ENCODE data around the gene TFB2M.
"Not testable (repeated sequence)": the region's sequence is repeated elsewhere in the genome, so short reads cannot be mapped to it uniquely, and the experiment has no call there.

TFB2M gene

GRCh38 chr1:246595146-246595545 lies 29.1 kb upstream of the TFB2M start:
- Histone ChIP-seq H3K4me3 (ENCODE audit: low read length) (no peak overlapping the region), H3K36me3 (ENCODE audit: insufficient read depth, low read depth, low read length) (peaks cover 9% of the 10 kb centered on the region; the same call in 1 of the 2 replicates), H3K9me3 (ENCODE audit: insufficient read depth, low read depth, low read length) (no peaks in the 10 kb centered on the region), H3K27me3 (ENCODE audit: insufficient read depth, low read length) (no peaks in the 10 kb centered on the region), H3K9ac (ENCODE audit: low read depth, low read length) (no peak overlapping the region), H3K4me1 (ENCODE audit: insufficient read depth, low read length) (no peaks in the 10 kb centered on the region), H3K27ac (ENCODE audit: low read length) (no peak overlapping the region)

DNA sequence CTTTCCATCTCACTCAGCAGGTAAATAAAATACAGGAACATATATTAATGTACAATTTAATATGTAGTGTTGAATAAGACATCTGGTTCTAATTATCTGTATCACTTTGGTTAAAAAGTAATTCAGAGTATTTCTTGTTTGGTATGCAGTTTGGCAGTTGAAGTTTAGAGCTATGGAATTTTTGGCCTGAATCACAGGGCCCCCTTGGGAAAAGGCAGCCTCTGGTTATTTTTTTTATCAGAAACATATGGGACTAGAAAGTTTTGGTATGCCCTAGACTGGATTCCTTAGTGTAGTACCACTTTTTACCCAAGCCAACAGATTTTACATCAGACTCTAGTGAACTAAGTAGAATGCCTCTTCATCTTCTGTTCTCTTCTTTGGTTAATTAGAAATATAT lies 26.6 kb upstream of the TFB2M start:
- peaks cover 9% of the 10 kb centered on the region; the same call in 1 of the 2 replicates for H3K36me3 ChIP-seq (ENCODE audit: insufficient read depth, low read depth, low read length)
- H3K27ac ChIP-seq (ENCODE audit: low read length), result no peak overlapping the region
- H3K9ac ChIP-seq (ENCODE audit: low read depth, low read length), result no peak overlapping the region

DNA sequence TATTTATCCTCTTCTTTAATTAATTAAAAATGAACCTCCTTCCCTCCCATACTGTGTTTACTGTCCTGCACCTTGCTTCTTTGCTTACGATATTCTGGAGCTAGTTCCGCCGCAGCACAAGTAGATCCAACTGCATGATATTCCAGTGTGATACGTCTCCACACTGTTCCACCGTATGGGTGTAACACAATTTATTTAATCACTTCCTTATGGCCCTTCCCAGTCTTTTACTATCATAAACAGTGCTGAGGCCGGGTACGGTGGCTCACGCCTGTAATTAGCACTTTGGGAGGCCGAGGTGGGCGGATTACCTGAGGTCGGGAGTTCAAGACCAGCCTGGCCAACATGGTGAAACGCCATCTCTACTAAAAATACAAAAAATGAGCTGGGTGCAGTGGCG lies 25.9 kb upstream of the TFB2M start:
- peaks cover 6% of the 10 kb centered on the region; the same call in 1 of the 2 replicates for H3K36me3 ChIP-seq (ENCODE audit: insufficient read depth, low read depth, low read length)

More for the DNA sequence above, 26.6 kb upstream of the TFB2M start:
- no peaks in the 10 kb centered on the region for H3K27me3 ChIP-seq (ENCODE audit: insufficient read depth, low read length)
- H3K4me1 ChIP-seq (ENCODE audit: insufficient read depth, low read length), result no peaks in the 10 kb centered on the region
- no peak overlapping the region for H3K4me3 ChIP-seq (ENCODE audit: low read length)
- no peaks in the 10 kb centered on the region for H3K9me3 ChIP-seq (ENCODE audit: insufficient read depth, low read depth, low read length)

GRCh38 chr1:246591504-246591903 lies 25.4 kb upstream of the TFB2M start:
- H3K36me3 ChIP-seq (ENCODE audit: insufficient read depth, low read depth, low read length), result peaks cover 1% of the 10 kb centered on the region; the same call in 1 of the 2 replicates
- H3K27me3 ChIP-seq (ENCODE audit: insufficient read depth, low read length), result no peaks in the 10 kb centered on the region
- no peak overlapping the region for H3K9ac ChIP-seq (ENCODE audit: low read depth, low read length)
- H3K9me3 ChIP-seq (ENCODE audit: insufficient read depth, low read depth, low read length), result no peaks in the 10 kb centered on the region
- no peak overlapping the region for H3K4me3 ChIP-seq (ENCODE audit: low read length)
- no peaks in the 10 kb centered on the region for H3K4me1 ChIP-seq (ENCODE audit: insufficient read depth, low read length)
- H3K27ac ChIP-seq (ENCODE audit: low read length), result no peak overlapping the region

More for the DNA sequence above, 25.9 kb upstream of the TFB2M start:
- no peak overlapping the region for H3K9ac ChIP-seq (ENCODE audit: low read depth, low read length)
- no peaks in the 10 kb centered on the region for H3K9me3 ChIP-seq (ENCODE audit: insufficient read depth, low read depth, low read length)
- H3K27me3 ChIP-seq (ENCODE audit: insufficient read depth, low read length), result no peaks in the 10 kb centered on the region
- H3K4me3 ChIP-seq (ENCODE audit: low read length), result no peak overlapping the region
- H3K27ac ChIP-seq (ENCODE audit: low read length), result no peak overlapping the region
- no peaks in the 10 kb centered on the region for H3K4me1 ChIP-seq (ENCODE audit: insufficient read depth, low read length)

DNA sequence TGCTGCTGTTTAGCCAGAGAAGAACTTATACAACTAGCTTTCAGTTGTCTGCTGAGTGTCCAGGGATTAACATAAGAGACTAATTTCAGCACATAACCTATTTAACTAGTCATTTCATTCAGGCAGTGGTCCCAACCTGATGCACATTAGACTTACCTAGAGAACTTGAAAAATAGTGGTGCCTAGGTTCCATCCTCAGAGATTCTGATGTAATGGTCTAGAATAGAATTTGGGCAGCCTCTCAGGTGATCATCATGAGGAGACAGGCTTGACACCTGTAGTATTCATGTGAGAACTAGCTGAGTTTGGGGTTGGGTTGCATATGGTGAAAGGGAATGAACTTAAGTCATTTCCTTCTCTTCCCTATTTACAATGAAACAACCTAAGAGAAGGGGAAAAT lies 25.0 kb upstream of the TFB2M start:
- Histone ChIP-seq H3K27ac (ENCODE audit: low read length) (no peak overlapping the region), H3K36me3 (ENCODE audit: insufficient read depth, low read depth, low read length) (no peaks in the 10 kb centered on the region)

GRCh38 chr1:246589919-246590318 lies 23.9 kb upstream of the TFB2M start:
- H3K4me3 ChIP-seq (ENCODE audit: low read length); H3K9me3 ChIP-seq (ENCODE audit: insufficient read depth, low read depth, low read length); H3K36me3 ChIP-seq (ENCODE audit: insufficient read depth, low read depth, low read length); H3K4me1 ChIP-seq (ENCODE audit: insufficient read depth, low read length); H3K9ac ChIP-seq (ENCODE audit: low read depth, low read length); H3K27me3 ChIP-seq (ENCODE audit: insufficient read depth, low read length); H3K27ac ChIP-seq (ENCODE audit: low read length): not testable (repeated sequence)

More for the DNA sequence above, 25.0 kb upstream of the TFB2M start:
- H3K9me3 ChIP-seq (ENCODE audit: insufficient read depth, low read depth, low read length), result no peaks in the 10 kb centered on the region
- no peak overlapping the region for H3K9ac ChIP-seq (ENCODE audit: low read depth, low read length)
- H3K4me1 ChIP-seq (ENCODE audit: insufficient read depth, low read length), result no peaks in the 10 kb centered on the region
- H3K27me3 ChIP-seq (ENCODE audit: insufficient read depth, low read length), result no peaks in the 10 kb centered on the region
- H3K4me3 ChIP-seq (ENCODE audit: low read length), result no peak overlapping the region

DNA sequence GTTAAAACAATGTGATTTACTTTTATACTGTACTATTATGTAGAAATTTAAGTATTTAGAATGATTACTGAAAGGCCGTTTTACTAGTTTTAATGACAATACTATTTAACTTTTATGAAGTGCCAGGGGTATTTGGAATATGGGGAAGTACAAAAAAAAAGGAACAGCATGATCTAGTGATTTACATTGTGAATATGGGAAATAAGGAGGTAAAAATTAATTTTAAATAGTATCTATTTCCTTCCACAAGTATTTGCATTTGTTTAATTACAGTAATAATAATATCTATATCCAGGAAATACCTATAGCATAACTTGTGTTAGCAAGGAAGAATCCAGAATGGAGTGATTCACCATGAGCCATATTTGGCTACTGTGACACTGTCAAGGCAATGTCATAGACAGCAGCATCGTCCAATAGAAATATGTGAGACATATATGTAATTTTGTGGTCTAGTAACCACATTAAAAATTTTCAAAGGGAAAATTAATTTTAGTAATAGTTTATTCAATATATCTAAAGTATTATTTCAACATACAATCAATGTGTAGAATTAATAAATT lies 22.2 kb upstream of the TFB2M start:
- Histone ChIP-seq H3K4me3 (ENCODE audit: low read length) (no peak overlapping the region), H3K27ac (ENCODE audit: low read length) (no peak overlapping the region)

GRCh38 chr1:246587606-246588005 lies 21.5 kb upstream of the TFB2M start:
- Histone ChIP-seq H3K9ac (ENCODE audit: low read depth, low read length) (no peak overlapping the region), H3K27me3 (ENCODE audit: insufficient read depth, low read length) (no peaks in the 10 kb centered on the region), H3K36me3 (ENCODE audit: insufficient read depth, low read depth, low read length) (no peaks in the 10 kb centered on the region), H3K4me1 (ENCODE audit: insufficient read depth, low read length) (no peaks in the 10 kb centered on the region), H3K27ac (ENCODE audit: low read length) (no peak overlapping the region), H3K4me3 (ENCODE audit: low read length) (no peak overlapping the region), H3K9me3 (ENCODE audit: insufficient read depth, low read depth, low read length) (no peaks in the 10 kb centered on the region)

More for the DNA sequence above, 22.2 kb upstream of the TFB2M start:
- Histone ChIP-seq H3K27me3 (ENCODE audit: insufficient read depth, low read length) (no peaks in the 10 kb centered on the region), H3K9ac (ENCODE audit: low read depth, low read length) (no peak overlapping the region), H3K9me3 (ENCODE audit: insufficient read depth, low read depth, low read length) (no peaks in the 10 kb centered on the region), H3K4me1 (ENCODE audit: insufficient read depth, low read length) (no peaks in the 10 kb centered on the region), H3K36me3 (ENCODE audit: insufficient read depth, low read depth, low read length) (no peaks in the 10 kb centered on the region)

GRCh38 chr1:246587032-246587431 lies 21.0 kb upstream of the TFB2M start:
- Histone ChIP-seq H3K27ac (ENCODE audit: low read length) (no peak overlapping the region), H3K4me1 (ENCODE audit: insufficient read depth, low read length) (no peaks in the 10 kb centered on the region), H3K36me3 (ENCODE audit: insufficient read depth, low read depth, low read length) (no peaks in the 10 kb centered on the region), H3K27me3 (ENCODE audit: insufficient read depth, low read length) (no peaks in the 10 kb centered on the region), H3K9me3 (ENCODE audit: insufficient read depth, low read depth, low read length) (no peaks in the 10 kb centered on the region), H3K4me3 (ENCODE audit: low read length) (no peak overlapping the region), H3K9ac (ENCODE audit: low read depth, low read length) (no peak overlapping the region)

DNA sequence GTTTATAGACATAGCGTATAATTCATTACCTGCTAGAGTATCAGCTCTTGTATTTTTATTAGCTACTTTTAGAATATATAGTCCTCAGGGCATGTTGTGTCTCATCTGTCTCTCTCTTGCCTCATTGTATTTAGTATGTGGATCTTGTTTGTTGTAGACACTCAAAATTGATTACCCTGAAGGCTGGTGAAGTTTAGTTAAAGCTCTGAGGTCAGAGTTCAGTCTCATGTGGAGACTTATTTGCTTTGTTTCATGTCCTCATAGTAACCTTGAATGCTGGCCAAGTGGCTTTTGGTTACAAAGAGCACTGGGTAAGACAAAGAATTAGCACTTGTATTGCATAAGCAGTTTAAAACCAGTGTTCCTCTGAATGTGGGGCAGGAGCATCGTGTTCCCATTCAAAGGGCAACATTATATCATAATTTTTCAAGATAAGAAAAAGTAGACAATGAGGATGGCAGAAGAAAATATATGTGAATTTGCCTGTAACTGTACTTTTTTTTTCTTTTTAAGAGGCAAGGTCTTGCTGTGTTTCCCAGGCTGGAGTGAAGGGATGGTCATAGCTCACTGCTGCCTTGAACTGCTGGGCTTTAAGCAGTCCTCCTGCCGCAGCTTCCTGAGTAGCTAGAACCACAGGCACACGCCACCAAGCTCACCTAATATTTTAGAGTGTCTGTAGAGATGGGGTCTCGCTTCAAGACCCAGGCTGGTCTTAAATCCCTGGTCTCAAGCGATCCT lies 17.6 kb upstream of the TFB2M start:
- H3K9me3 ChIP-seq (ENCODE audit: insufficient read depth, low read depth, low read length), result no peaks in the 10 kb centered on the region
- no peaks in the 10 kb centered on the region for H3K27me3 ChIP-seq (ENCODE audit: insufficient read depth, low read length)
- no peak overlapping the region for H3K27ac ChIP-seq (ENCODE audit: low read length)
- no peak overlapping the region for H3K9ac ChIP-seq (ENCODE audit: low read depth, low read length)
- no peak overlapping the region for H3K4me3 ChIP-seq (ENCODE audit: low read length)
- H3K36me3 ChIP-seq (ENCODE audit: insufficient read depth, low read depth, low read length), result no peaks in the 10 kb centered on the region
- no peaks in the 10 kb centered on the region for H3K4me1 ChIP-seq (ENCODE audit: insufficient read depth, low read length)

- Histone ChIP-seq H3K36me3 (ENCODE audit: insufficient read depth, low read depth, low read length) (no peaks in the 10 kb centered on the region), H3K9ac (ENCODE audit: low read depth, low read length) (no peak overlapping the region), H3K4me1 (ENCODE audit: insufficient read depth, low read length) (no peaks in the 10 kb centered on the region), H3K27ac (ENCODE audit: low read length) (no peak overlapping the region), H3K9me3 (ENCODE audit: insufficient read depth, low read depth, low read length) (no peaks in the 10 kb centered on the region), H3K27me3 (ENCODE audit: insufficient read depth, low read length) (no peaks in the 10 kb centered on the region), H3K4me3 (ENCODE audit: low read length) (no peak overlapping the region)
Measured at GRCh38 chr1:246583056-246583440, 17.0 kb upstream of the TFB2M start.

DNA sequence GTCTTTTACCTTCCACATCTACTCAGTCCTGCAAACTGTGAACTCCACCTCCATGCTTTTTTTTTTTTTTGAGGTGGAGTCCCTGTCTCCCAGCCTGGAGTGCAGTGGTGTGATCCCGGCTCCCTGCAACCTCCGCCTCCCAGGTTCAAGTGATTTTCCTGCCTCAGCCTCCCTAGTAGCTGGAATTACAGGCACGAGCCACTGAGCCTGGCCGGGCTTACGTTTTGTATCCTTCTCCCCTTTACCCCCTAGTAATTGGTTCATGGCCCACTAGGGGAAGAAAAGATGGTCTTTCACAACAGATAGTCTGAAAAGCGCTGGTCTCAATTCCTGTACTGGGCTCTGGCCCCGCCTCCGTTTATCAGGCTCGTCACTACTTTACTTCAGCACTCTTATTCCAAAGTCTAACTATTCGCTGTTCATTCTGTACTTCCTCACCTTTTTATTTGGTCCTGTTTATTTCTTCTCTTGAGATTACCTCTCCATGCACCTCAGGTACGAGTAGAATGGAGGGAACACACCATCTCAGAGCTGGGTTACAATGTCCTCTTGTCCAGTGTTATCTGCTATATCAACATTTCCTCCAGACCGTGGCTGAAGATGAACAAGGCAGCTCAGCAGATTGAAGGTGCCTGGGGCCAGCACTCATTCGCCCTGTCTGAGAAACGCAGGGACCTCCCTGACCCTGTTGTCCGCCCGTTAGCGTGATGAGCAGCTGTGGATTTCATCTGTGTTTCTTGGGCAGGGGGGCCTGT lies 16.4 kb upstream of the TFB2M start:
- Histone ChIP-seq H3K4me3 (ENCODE audit: low read length) (no peak overlapping the region), H3K27me3 (ENCODE audit: insufficient read depth, low read length) (no peaks in the 10 kb centered on the region), H3K36me3 (ENCODE audit: insufficient read depth, low read depth, low read length) (no peaks in the 10 kb centered on the region), H3K27ac (ENCODE audit: low read length) (no peak overlapping the region), H3K4me1 (ENCODE audit: insufficient read depth, low read length) (no peaks in the 10 kb centered on the region), H3K9ac (ENCODE audit: low read depth, low read length) (no peak overlapping the region), H3K9me3 (ENCODE audit: insufficient read depth, low read depth, low read length) (no peaks in the 10 kb centered on the region)

All from iPS-20b (cell line).